ENCODE results near the gene DENND1A.

Gene DENND1A

DNA sequence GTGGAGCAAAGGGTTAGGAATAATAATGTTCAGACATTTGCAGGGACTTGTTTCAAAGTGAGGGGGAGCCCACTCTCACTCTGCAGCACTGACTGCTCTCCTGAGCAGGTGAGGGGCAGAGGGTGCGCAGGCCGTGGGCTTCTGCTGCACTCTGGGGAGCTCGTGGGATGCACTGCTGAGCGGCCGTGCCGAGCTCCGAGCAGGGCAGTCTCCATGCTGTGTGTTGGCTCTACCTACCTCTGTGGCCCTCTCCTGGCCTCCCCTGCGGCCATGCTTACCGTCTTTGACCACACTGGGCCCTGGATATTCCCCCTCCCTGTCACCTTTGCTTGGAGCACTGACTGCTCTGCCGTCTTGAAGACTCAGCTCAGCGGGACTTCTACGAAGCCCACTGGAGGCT lies 540.2 kb downstream of the DENND1A start:
- no peak for DNase-seq (ENCODE audit: low read depth)

DNA sequence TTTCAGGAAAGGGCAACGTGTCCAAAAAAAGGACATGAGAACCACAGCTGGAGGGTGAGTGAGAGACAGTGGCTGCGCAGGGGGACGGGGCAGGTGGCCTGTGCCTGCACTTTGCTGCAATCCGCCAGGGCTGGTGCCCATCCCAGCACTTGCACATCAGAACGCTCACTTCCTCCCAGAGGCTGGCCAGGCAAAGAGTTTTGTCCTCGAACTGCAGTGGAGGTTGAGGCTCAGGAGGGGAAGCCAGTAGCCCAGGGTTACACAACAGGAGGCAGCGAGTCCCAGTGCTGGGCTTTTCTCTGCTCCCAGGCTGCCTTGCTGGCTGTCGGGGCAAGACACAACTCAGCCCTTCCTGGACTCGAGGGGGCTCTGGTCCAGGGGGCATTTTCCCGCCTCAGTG lies 540.9 kb downstream of the DENND1A start:
- DNase-seq (ENCODE audit: low read depth), result no peak

DNA sequence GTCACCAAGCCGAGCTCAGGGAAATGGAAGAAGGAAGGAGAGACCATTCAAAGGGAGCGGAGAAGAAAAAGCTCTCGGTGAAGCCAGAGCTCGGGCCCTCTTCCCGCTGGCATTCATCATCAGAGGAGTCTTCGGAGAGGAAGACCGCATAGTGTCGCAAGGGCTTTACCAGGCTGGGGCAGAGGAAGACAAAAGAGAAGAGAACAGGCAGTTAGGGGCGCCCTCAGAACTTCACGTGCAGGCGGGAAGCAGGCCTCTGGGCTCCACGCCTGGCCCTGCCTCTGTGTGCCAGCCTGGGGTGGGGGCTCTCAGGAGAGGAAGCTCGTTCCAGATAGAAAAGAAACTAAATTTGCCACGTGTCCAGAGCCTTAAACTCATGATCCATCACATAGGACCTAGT lies 542.2 kb downstream of the DENND1A start:
- no peak for DNase-seq (ENCODE audit: low read depth)

DNA sequence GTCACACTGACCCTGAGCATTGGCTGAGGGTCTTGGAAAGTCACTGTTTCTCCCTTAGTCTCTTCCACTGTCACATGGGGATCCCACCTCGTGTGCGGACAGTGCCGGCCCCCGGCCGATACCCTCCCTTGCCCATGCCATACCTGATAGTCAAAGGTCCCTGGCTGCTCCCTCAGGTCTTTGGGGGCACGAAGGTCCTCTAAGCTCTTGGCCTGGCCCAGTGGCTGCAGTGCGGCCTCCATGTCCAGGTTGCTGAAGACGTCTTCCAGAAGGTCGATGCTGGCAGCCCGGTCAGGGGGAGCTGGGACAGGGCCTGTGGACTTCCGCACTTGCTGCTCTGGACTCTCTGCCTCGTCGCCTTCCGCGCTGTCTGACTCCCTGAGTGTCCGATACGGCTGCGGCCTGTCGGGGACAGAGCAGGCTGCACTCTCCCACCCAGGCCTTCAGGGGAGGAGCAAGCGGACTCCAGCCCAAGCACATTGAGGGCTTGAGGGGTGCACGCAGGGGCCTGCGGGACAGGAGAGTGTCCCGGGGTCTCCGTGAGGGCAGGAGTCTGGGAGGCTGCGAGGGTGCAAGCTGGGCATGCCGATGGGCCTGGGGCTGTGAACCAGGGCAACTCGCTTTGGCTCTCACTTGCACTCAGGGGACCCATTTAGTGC lies 546.3 kb downstream of the DENND1A start:
- DNase-seq (ENCODE audit: low read depth), result no peak

DNA sequence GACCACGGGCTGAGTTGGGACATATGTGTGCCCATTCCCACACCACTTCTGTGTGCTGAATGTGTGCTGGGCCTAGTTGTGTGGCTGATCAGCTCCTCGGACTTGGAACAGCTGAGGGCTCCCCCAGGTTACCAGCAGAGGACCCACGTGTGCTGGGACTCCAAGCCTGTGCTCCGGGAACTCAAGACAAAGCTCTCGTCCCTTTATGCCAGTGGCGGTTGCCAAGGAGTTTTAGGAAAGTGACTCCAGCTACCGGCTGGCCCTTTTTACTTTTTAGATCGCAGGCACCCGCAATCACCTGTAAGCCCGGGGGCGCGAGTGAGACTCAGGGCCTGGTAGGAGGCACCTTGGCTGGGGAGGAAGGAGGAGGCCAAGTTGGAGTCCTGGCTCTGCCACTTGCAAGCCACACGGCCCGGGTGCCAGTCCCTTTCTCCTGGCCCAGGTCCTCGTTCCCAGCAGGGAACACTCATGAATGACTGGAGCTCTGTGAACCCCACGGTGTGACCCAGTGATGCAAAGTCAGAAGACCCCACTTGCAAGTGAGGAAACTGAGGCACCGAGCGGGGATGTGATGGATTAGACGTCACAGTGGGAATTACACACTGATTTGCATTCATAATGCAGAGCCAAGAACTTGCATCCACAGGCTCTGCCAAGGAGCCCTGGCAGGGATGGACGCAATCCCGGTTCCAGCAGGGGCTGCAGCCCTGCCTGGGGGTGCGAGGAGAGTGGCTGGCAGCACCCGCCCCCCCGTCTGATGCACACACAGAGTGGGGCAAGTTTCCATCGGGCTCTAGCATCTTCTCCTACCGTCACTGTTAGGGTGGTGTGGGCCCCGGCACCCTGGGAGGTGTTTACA lies 547.0 kb downstream of the DENND1A start:
- DNase-seq (ENCODE audit: low read depth), result no peak

DNA sequence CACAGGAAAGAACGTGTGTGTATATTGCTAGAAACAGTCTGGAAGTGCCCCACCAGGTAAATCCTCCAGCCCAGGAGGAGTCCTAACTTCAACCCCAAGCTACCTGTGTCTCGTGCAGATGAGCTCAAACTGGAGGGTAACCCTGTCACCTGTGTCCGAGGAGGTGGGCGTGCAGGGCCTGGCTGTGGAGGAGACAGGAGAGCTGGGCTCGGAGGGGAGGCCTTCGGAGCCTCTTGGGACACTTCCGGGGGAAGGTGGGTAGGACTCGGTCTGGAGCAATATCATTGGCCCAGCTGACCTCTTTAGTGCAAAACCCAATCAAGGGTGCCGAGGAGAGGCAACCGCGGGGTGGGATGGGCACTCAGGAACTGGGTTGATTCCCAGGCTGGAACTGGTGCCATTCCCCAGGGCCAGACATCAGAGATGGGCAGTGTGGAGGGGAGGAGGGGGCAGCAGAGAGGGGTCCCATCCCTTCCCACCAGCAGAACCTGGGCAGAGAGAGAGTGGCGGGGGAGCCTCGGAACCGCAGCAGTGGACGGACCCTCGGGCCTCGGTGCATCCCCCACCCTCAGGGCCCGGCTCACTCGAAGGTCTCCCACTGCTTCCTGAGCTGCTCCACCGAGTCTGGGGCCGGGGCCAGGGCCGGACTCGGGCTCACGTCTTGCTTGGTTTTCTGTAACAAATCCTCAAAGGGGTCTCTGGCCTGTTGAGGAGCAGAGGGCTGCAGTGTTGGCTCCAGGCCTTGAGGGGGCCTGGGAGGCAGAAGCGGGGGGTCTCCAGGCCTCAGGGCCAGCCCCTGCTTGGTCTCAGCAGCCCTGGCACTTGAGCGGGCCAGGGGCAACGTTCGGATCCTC lies 548.8 kb downstream of the DENND1A start:
- no peak for DNase-seq (ENCODE audit: low read depth)

DNA sequence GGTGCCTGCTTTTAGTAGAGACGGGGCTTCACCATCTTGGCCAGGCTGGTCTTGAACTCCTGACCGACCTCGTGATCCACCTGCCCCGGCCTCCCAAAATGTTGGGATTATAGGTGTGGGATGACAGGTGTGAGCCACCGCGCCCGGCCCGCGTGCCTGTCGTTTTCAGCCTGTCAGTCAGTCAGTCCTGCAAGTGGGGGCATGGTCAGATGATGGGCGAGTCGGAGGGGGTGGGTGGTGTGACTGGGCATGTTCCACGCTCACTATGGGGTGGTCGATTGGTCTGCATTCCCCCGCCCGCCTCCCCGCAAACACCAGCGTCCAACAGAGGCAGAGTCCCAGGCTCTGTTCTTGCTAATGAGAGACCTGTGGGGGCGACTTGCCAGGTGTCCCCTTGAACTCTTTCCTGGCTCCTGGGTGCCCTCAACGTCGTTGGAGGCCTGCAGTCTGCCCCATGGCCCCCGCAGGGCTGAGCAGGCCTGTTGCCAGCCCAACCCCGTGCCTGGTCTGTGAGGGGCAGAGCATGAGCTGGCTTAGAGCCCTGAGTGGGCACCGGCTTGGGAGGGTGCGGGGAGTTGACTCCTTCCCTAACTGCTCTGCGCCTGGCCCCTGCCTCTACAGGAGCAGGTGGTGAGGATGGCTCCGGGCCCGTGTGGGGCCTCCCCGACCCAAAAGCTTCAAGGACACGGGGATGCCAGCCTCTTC lies 550.8 kb downstream of the DENND1A start:
- no peak for DNase-seq (ENCODE audit: low read depth)

DNA sequence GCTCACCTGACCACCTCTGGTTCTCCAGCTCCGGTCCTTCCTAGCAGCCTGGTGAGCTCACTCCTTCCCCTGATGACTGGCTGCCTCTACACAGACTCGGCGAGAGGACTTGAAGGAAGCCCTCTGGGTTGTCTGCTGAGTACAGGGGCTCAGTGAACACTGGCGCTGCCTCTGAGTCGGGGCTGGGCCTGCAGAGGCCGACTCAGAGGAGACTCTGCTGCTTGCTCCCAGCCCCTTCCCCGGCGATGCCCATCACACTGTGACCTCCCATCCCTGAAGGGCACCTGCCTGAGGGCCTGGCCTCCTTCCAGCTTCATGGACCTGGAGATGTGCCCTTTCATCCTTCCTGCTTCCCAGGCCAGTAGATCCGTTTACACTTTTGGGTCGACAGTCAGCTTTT lies 551.9 kb downstream of the DENND1A start:
- DNase-seq (ENCODE audit: low read depth), result no peak

DNA sequence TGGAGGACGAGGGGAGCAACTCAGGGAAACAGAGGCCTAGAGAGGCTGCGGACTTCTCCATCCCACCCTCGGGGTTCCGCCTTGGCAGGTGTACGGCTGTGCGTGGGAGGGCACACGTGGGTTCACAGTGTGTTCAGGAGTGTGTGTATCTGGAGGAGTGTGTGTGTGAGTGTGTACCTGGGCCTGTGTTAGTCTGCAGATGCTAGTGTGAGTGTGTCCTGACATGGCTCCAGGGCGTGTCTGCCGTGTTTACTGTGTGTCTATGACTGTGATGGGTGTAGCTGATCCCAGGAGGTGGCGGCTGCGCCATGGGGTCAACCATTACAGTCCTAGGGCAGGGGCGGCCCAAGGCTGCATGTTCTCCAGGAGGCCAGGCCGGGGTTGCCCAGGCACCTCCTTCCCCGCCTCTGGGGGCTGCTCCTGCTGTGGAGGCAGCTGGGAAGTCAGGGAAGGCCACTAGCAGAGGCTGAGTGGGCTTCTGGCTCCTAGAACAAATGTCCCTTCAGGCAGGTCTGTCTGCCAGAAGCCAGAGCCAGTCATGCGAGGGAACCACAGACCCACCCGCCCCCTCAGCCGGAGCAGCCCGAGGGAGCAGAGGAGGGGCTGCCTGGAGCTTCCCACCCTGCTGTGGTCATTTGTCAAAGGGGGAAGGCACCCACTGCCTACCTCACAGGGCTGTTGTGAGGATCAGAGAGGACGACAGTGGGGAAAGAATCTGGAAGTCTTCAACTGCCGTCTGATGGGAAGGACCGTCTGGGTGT lies 552.5 kb downstream of the DENND1A start:
- DNase-seq (ENCODE audit: low read depth), result no peak

DNA sequence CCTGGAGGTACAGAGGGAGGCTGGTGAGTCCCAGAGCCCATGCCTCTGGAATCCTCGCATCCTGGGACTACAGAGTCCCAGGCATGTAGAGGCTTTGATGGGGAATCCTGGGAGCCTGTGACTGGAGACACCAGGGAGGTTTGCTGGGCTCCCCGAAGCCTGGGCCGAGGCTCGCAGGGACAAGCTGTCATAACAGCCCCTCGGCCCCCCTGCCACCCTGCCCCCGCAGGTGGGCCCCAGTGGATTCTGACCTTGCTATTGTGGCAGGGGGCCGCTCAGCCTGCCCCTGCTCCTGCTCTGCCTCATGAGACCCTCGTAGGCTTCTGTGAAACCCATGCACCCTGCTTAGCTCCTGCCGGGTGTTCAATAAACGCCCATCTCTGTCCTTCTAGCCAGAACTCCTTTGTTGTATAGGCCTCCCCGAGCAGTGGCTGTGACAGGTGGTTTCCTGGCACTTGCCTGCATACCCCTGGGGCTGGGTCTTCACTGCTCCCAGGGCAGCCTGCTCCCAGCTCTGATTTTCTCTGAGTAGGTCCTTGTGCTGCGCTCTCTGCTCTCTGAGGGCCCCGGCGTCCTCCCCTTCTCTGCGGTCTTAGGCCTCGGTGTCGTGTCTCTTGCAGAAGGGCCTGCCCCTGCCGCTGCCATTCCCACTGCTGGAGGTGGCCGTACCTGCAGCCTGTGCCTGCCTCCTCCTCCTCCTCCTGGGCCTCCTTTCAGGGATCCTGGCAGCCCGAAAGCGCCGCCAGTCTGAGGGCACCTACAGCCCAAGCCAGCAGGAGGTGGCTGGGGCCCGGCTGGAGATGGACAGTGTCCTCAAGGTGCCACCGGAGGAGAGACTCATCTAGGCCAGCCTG lies 553.5 kb downstream of the DENND1A start:
- DNase-seq (ENCODE audit: low read depth), result no peak

DNA sequence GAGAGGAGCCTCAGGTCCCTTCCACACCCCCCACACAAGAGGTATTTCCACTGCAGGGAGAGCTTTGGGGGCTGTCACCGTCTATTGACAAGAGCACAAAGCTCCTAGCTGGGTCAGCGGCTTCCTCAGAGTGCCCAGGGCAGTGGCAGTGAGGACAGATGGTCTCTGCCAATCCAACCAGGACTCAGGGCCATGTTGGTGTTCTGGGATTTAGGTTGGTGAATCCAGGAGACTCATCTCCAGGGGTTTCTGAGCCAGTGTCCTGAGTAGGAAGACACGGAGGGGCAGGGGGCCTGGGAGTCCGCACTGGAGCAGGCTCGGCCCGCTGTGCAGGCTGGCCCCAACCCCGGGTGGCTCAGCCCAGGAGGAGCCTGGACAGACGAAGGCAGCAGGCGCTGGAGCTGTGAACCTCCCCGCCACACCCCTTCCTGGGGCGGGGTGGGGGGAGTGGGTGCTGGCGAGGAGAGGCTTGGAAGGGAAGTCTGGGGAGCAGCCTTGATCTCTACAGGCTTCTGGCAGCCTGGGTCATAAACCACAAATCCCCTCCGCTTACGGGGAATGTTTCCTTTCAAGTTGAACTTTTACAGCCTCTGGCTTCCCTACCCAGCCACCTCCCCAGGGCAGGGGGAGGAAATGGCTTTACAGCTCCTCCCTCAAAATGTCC lies 554.3 kb downstream of the DENND1A start:
- DNase-seq (ENCODE audit: low read depth), result no peak

DNA sequence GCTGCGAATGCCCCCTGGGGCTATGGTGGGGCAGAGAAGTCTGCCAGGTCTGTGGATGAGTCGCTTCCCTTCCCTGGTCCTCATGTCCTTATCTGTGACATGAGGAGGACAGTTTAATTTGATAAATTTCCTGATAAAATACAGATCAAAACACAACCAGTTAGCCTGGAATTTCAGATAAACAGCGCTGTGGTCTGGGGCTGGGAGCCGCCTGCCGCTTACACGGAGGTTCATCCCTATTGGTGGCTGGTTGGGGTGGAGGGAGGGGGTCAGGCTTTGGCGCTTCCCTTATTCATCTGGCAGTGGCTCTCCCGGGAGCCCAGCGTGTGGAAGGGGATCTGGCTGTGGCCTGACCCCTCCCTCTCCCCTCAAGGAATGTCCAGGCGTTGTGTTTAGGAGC lies 556.0 kb downstream of the DENND1A start:
- DNase-seq (ENCODE audit: low read depth), result no peak

DNA sequence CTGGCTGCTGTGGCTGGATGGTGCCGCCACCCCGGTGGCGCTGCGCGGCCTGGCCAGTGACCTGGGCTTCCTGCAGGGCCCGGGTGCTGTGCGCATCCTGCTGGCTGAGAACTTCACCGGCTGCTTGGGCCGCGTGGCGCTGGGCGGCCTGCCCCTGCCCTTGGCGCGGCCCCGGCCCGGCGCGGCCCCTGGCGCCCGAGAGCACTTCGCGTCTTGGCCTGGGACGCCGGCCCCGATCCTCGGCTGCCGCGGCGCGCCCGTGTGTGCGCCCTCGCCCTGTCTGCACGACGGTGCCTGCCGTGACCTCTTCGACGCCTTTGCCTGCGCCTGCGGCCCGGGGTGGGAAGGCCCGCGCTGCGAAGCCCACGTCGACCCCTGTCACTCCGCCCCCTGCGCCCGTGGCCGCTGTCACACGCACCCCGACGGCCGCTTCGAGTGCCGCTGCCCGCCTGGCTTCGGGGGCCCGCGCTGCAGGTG lies 556.4 kb downstream of the DENND1A start:
- DNase-seq (ENCODE audit: low read depth), result no peak

DNA sequence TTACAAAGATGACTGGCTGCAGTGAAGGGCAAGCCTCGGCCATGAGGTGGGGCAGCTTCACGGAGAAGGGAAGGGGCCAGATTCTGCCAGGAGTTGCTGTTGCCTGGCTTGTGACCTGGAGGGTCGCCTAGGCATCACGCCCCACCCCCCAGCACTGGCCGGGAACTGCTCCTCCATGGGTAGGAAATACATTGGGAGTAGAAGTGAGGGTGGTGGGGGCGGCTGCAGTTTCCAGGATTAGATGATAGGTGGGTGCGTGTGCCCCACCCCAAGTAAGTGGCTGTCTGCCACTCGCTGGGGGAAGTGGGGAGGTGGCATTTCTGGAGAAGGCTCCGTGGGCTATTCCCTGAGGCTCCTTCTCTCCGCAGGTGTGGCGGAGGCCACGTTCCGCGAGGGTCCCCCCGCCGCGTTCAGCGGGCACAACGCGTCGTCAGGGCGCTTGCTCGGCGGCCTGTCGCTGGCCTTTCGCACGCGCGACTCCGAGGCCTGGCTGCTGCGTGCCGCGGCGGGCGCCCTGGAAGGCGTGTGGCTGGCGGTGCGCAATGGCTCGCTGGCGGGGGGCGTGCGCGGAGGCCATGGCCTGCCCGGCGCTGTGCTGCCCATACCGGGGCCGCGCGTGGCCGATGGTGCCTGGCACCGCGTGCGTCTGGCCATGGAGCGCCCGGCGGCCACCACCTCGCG lies 557.0 kb downstream of the DENND1A start:
- DNase-seq (ENCODE audit: low read depth), result no peak

DNA sequence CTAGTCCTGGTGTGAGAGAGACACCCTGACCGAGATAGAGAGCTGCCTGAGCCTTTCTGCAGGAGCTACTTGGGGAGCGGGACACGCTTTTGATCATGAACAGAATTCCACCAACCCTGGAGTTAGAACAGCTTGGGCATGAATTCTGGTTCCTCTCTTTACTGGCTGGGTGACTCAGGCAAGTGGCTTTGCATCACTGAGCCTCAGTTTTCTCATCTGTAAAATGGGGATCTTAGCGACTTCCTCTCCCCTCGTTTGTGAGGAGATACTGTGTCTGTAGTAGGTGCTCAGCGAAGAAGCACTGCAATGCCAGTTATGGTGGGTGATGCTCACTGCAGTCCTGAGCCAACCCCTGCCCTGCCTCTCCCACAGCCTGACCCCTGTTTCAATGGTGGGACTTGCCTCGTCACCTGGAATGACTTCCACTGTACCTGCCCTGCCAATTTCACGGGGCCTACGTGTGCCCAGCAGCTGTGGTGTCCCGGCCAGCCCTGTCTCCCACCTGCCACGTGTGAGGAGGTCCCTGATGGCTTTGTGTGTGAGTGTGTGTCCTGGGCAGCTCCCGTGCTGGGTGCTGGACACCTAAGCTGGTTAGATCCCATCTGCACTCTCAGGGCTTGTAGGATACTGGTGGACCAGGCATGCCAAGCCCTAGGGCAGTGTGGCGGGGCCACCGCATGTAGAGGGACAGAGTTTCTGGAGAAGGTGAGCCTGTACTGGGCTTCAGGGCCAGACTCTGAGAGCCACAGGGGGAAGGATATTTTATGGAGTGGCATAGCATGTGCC lies 557.9 kb downstream of the DENND1A start:
- DNase-seq (ENCODE audit: low read depth), result no peak

DNA sequence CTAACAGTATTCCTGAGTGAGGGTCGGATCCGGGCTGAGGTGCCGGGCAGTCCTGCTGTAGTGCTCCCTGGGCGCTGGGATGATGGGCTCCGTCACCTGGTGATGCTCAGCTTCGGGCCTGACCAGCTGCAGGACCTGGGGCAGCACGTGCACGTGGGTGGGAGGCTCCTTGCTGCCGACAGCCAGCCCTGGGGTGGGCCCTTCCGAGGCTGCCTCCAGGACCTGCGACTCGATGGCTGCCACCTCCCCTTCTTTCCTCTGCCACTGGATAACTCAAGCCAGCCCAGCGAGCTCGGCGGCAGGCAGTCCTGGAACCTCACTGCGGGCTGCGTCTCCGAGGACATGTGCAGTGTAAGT lies 558.7 kb downstream of the DENND1A start:
- no peak for DNase-seq (ENCODE audit: low read depth)

DNA sequence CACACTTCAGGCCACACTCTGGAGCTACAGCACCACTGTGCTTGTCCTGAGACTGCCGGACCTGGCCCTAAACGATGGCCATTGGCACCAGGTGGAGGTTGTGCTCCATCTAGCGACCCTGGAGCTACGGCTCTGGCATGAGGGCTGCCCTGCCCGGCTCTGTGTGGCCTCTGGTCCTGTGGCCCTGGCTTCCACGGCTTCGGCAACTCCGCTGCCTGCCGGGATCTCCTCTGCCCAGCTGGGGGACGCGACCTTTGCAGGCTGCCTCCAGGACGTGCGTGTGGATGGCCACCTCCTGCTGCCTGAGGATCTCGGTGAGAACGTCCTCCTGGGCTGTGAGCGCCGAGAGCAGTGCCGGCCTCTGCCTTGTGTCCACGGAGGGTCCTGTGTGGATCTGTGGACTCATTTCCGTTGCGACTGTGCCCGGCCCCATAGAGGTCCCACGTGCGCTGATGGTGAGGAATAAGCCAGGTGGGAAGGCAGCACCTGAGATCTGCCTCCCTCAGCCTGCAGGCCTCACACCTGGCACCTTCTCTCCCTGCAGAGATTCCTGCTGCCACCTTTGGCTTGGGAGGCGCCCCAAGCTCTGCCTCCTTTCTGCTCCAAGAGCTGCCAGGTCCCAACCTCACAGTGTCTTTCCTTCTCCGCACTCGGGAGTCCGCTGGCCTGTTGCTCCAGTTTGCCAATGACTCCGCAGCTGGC lies 559.2 kb downstream of the DENND1A start:
- no peak for DNase-seq (ENCODE audit: low read depth)

DNA sequence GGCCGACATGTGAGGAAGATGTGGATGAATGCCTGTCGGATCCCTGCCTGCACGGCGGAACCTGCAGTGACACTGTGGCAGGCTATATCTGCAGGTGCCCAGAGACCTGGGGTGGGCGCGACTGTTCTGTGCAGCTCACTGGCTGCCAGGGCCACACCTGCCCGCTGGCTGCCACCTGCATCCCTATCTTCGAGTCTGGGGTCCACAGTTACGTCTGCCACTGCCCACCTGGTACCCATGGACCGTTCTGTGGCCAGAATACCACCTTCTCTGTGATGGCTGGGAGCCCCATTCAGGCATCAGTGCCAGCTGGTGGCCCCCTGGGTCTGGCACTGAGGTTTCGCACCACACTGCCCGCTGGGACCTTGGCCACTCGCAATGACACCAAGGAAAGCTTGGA lies 559.8 kb downstream of the DENND1A start:
- DNase-seq (ENCODE audit: low read depth), result no peak
